HepG2 (cell line): ENCODE results near the gene PEMT. TPM values are rescaled to one million over a fixed set of nuclear protein-coding genes. Genes with fewer than 3 reads are reported as not detected.
A peak's percentile ranks its signal among the peaks of the same experiment; 100 is the strongest.

Source experiments
- ATF4 ChIP-seq, 2 experiments: fragments of 450-650 bp in 1 of 2; sonication (generic) in 1 of 2; formaldehyde crosslinking; IDR thresholded peaks; 2 replicates each; pipeline versions ENCODE4 v1.5.0 to v1.8.0; 2020 to 2022; ENCODE audit warnings: mild to moderate bottlenecking in 1 of 2, missing genetic modification reagents in 1 of 2
- CSRNP2 ChIP-seq: sonication (generic); formaldehyde crosslinking; conservative IDR thresholded peaks from 2 replicates; pipeline ENCODE4 v1.8.0; 2022; ENCODE audit warnings: low read depth, missing genetic modification reagents
- HINFP ChIP-seq: sonication (generic); formaldehyde crosslinking; IDR thresholded peaks from 2 replicates; pipeline ENCODE4 v1.4.0; 2020; ENCODE audit warnings: low read depth, mild to moderate bottlenecking, missing genetic modification reagents
- NFKBIZ ChIP-seq: IDR thresholded peaks from 2 replicates; pipeline ENCODE4 v1.6.1; 2018; ENCODE audit warnings: missing genetic modification reagents, missing compliant biosample characterization
- NFRKB ChIP-seq: fragments of 450-650 bp; IDR thresholded peaks from 2 replicates; pipeline ENCODE4 v1.6.1; 2017
- POGK ChIP-seq: sonication (generic); formaldehyde crosslinking; conservative IDR thresholded peaks from 2 replicates; pipeline ENCODE4 v1.8.0; 2022; ENCODE audit warnings: mild to moderate bottlenecking, moderate library complexity, missing genetic modification reagents
- SP140L ChIP-seq: sonication (generic); formaldehyde crosslinking; IDR thresholded peaks from 2 replicates; pipeline ENCODE4 v1.4.0; 2020; ENCODE audit warnings: missing genetic modification reagents, borderline replicate concordance
- TOPORS ChIP-seq: sonication (generic); formaldehyde crosslinking; IDR thresholded peaks from 2 replicates; pipeline ENCODE4 v1.8.0; 2023; ENCODE audit warnings: mild to moderate bottlenecking, missing genetic modification reagents
- XRCC5 ChIP-seq: fragments of 200-400 bp; formaldehyde crosslinking; optimal IDR thresholded peaks from 2 replicates; pipeline ENCODE3; 2017; ENCODE audit warnings: mild to moderate bottlenecking, low read length
- ZBTB49 ChIP-seq: sonication (generic); formaldehyde crosslinking; IDR thresholded peaks from 2 replicates; pipeline ENCODE4 v1.4.0; 2020; ENCODE audit warnings: missing genetic modification reagents, borderline replicate concordance
- ZNF20 ChIP-seq: sonication (generic); formaldehyde crosslinking; IDR thresholded peaks from 2 replicates; pipeline ENCODE4 v1.4.0; 2020; ENCODE audit warnings: mild to moderate bottlenecking, moderate library complexity, missing genetic modification reagents
- ZNF225 ChIP-seq: sonication (generic); formaldehyde crosslinking; IDR thresholded peaks from 2 replicates; pipeline ENCODE4 v1.4.0; 2020; ENCODE audit warnings: mild to moderate bottlenecking, missing genetic modification reagents
- ZNF234 ChIP-seq: sonication (generic); formaldehyde crosslinking; conservative IDR thresholded peaks from 2 replicates; pipeline ENCODE4 v1.5.1; 2020; ENCODE audit warnings: mild to moderate bottlenecking, missing genetic modification reagents
- ZNF280B ChIP-seq: sonication (generic); formaldehyde crosslinking; IDR thresholded peaks from 2 replicates; pipeline ENCODE4 v1.5.0; 2020; ENCODE audit warnings: missing genetic modification reagents, mild to moderate bottlenecking, borderline replicate concordance
- ZNF326 ChIP-seq: sonication (generic); formaldehyde crosslinking; IDR thresholded peaks from 2 replicates; pipeline ENCODE4 v1.4.0; 2020; ENCODE audit warnings: missing genetic modification reagents, borderline replicate concordance
- ZNF510 ChIP-seq: sonication (generic); formaldehyde crosslinking; IDR thresholded peaks from 2 replicates; pipeline ENCODE4 v1.4.0; 2020; ENCODE audit warnings: low read depth, mild to moderate bottlenecking, missing genetic modification reagents
- ZNF564 ChIP-seq: sonication (generic); formaldehyde crosslinking; IDR thresholded peaks from 2 replicates; pipeline ENCODE4 v1.8.1; 2023; ENCODE audit warnings: mild to moderate bottlenecking, missing genetic modification reagents
- ZNF709 ChIP-seq: sonication (generic); formaldehyde crosslinking; IDR thresholded peaks from 2 replicates; pipeline ENCODE4 v1.5.0; 2020; ENCODE audit warnings: mild to moderate bottlenecking, missing genetic modification reagents
- polyA plus RNA-seq, 8 experiments: library from polyadenylated mRNA; depleted of rRNA in 3 of 8; stranded (reverse) in 7 of 8; unstranded in 1 of 8; fragments of >200 nt; fragmentation: Illumina TruSeq in 4 of 8; extraction: Trizol in 4 of 8; gene quantifications; 2 replicates each; pipeline versions ENCODE4 v1.2.1 to v1.2.3, GENCODE V29; 2011 to 2016; ENCODE audit warnings: low read depth in 4 of 8, missing spikeins in 1 of 8, mixed read lengths in 1 of 8; ENCODE audit not compliant: insufficient read depth in 1 of 8
- total RNA-seq, 5 experiments: library from RNA; depleted of rRNA; stranded (reverse); fragments of >200 nt; fragmentation: Illumina TruSeq; extraction: Trizol; gene quantifications; 2 replicates each; pipeline ENCODE4 v1.2.3, GENCODE V29; 2016; ENCODE audit warnings: low read depth in 1 of 5

PEMT gene
- total and polyA plus RNA-seq, 2 of the 13 experiments (the other 11 are each of a cell fraction or from before 2014, with no cell fraction given): 31.7 to 43.6 TPM

- TF ChIP-seq POGK (CRISPR knock-in tag): peak; percentile 49; the same call in 1 of the 2 replicates
- TF ChIP-seq ZNF510: peak; percentile 83; the same call in 1 of the 2 replicates
- TF ChIP-seq ZNF326 (CRISPR knock-in tag): no peak
- TF ChIP-seq NFRKB: no peak
- TF ChIP-seq ZNF225 (CRISPR knock-in tag): peak; percentile 21; the same call in 1 of the 2 replicates
- TF ChIP-seq CSRNP2 (CRISPR knock-in tag): no peak
- TF ChIP-seq TOPORS (CRISPR knock-in tag): no peak
- TF ChIP-seq ZNF564: no peak
- TF ChIP-seq SP140L (CRISPR knock-in tag): no peak
- TF ChIP-seq ATF4 (CRISPR knock-in tag; IDR thresholded peaks at IDR 0.05): 0 out of 4 replicates have a peak, but pooled peaks of 1 of the 2 experiments have one; percentile 35
- TF ChIP-seq ZNF20 (CRISPR knock-in tag): no peak
- no peak for TF ChIP-seq NFKBIZ (CRISPR knock-in tag)
- TF ChIP-seq ZNF234 (CRISPR knock-in tag): no peak
- no peak for TF ChIP-seq ZBTB49 (CRISPR knock-in tag)
- 0 out of 2 replicates have a peak, but pooled peaks have one; percentile 24 for TF ChIP-seq ZNF709 (CRISPR knock-in tag)
- TF ChIP-seq HINFP: peak; percentile 72; the same call in 1 of the 2 replicates
- no peak; the same call in 1 of the 2 replicates for TF ChIP-seq ZNF280B (CRISPR knock-in tag)
- peak; percentile 69 for TF ChIP-seq XRCC5
These were observed 95.1 kb downstream of the PEMT start, which contains the start of gene RASD1 (continued) for GRCh38 chr17:17496189-17497064.
